Inflammatory macrophage (primary cell): ENCODE data around the gene SLC6A19.

ENCODE experiments used
- DNase-seq, 2 donors: peaks; one replicate each; pipeline ENCODE4 v3.0.0-alpha.2; 2020 to 2022

Gene SLC6A19

DNA sequence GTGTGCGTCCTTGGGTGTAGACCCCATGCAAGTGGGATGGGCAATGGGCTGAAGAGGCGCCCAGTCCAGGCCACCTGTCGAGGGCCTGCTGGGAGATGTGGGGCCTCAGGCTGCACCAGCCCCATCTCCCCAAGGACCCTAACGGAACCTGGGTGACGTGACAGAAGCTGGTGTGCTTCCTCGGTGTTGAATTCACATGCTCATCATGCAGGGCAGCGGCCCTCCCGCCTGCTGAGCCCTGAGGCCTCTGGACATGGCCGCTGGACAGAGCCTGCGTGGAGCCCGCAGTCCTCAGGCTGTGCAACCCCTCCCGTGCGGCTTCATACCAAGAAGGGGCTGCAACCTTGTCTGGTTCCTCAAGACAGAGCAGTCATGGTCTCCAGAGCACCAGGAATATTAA is 66.7 kb downstream of the SLC6A19 start:
- no peak for DNase-seq

DNA sequence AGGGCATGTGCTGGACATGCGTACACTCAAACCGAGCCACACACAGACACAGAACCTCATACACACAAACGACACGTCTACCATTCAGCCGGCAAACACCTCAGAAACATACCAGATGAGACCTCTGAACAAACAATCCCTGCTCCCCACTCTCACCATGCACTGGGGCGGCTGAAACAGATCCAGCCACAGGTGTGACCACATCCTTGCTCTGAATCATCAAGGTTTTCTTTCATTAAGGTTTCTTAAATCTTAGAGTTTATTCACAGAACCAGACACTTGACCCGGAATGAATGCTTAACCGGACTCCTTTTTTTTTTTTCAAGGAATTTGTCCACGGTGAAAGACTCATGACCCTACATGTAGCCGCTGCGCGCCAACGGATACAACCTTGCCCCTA is 67.3 kb downstream of the SLC6A19 start:
- DNase-seq: no peak

DNA sequence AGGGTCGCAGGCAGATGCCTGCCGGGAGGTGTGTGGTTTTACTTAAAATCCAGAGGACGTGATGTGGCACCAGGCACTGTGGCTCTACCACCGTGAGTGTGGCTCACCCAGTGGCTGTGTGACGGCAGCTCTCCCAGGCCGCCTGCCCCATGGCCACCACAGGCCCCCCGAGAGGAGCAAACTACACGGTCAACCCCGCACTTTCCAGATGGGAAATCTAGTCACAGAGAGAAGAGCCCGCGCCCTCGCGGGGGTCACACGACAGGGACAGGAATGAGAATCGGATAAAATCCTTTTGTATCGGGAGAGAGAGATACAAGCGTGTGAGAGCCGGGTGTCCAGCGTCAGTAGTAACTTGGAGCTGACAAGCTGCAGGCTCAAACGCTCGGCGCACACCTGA is 69.0 kb downstream of the SLC6A19 start:
- no peak for DNase-seq

DNA sequence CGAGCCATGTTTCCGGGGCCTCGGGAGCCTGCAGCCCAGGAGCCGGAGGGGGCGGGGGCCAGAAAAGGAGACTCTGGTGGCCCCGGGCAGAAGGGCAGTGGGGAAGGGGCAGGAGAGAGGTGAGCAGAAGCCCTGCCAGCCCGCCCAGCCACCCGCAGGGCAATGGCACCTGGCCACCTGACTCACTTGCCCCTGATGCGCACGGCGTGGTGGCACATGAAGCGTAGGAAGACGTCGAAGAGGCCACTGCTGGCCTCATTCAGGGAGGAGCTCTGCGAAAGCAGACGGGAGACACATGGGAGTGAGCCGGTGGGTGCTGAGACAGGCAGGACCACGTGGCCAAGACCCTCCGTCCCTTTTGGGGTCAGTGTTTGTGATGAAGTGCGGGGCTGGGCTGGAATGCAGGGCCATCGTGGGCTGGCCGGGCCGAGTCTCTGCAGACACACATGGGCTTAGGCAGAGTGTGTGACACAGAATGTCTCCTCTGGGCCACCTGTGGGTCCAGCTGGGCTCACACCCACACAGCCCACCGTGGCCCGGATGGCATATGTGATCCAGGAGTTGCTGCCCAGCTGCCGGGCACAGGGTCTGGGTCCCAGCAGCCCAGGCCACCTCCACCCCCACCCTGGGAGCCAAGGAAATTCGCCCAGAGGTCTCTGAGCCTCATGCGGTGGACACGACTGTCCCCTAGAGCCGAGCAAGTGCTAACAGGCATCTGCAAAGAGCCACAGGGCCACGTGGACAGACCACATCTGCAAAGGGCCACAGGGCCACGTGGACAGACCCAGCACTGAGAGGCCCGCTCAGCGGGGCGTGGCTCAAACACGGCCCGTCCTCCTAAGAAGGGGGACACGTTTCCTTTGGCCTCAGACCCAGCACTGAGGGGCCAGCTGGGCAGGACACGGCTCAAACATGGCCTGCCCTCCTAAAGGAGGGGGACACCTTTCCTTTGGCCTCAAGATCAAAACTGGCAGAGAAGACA is 69.8 kb downstream of the SLC6A19 start:
- DNase-seq: no peak

DNA sequence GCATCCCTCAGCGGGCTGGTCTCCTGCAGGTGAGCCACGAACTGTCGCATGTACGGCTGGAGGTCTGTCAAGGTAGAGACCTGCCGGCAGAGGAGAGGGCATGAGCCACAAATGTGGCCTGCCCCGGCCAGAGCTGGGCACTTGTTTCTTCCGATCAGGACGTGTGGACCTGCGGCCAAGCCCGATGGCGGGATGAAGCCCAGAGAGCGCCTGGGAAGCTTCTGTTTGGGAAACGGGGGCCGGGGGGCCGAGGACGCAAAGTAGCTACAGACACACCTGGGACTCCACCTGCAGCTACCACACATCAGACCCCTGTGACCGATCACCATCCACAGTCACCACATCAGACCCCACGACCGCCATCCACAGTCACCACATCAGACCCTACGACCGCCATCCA is 70.8 kb downstream of the SLC6A19 start:
- no peak for DNase-seq

DNA sequence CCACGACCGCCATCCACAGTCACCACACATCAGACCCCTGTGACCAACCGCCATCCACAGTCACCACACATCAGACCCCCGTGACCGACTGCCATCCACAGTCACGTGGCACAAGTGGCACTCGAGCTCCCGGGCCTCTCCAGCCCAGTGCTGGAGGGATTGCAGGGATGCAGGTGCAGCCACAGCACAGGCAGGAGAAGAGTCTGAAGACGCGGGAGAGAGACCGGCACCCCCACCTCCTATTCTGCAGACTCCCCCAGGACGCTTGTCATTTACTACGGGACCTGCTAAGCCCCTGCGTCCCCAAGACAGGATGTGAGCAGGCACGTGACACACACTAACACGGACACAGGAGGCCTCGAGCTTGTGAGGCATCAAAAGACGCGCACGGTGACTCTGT is 72.3 kb downstream of the SLC6A19 start:
- DNase-seq: no peak

DNA sequence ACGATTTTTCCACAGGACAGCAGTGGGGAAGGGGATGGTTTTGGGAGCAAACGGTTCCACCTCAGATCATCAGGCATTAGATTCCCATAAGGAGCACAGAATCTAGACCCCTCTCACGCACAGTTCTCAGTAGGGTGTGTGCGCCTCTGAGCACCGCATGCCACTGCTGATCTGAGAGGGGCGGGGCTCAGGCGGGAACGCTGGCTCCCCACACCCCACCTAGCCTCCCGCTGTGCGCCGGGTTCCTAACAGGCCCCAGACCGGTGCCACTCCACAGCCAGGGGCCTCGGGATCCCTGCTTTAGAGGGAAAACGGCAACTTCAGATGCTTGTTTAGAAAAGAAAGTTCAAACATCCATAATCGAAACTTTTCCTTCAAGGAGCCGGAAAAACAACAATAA is 73.1 kb downstream of the SLC6A19 start:
- DNase-seq: no peak
